Brain microvascular endothelial cell (primary cell): ENCODE measurements around the gene SREBF2.

Experiments
- DNase-seq: peaks from one replicate; pipeline ENCODE4 v3.0.0-alpha.2; 2020
- H3K27ac ChIP-seq: fragments of 250-450 bp; sonication (Bioruptor Pico); 2 replicates; pipeline ENCODE4 v1.5.1; 2020; ENCODE audit warnings: mild to moderate bottlenecking, moderate library complexity
- H3K27me3 ChIP-seq: fragments of 250-450 bp; sonication (Bioruptor Pico); replicated peaks from 2 replicates; pipeline ENCODE4 v1.5.1; 2020; ENCODE audit warnings: mild to moderate bottlenecking
- H3K36me3 ChIP-seq: fragments of 250-450 bp; sonication (Bioruptor Pico); replicated peaks from 2 replicates; pipeline ENCODE4 v1.5.1; 2020; ENCODE audit warnings: mild to moderate bottlenecking
- H3K4me3 ChIP-seq: 2 replicates; pipeline ENCODE4 v1.5.1; 2011; ENCODE audit warnings: low read depth, mild to moderate bottlenecking, control low read depth, low read length, moderate library complexity
- CTCF ChIP-seq: IDR thresholded peaks from 2 replicates; pipeline ENCODE4 v1.5.1; 2011; ENCODE audit warnings: low read depth, mild to moderate bottlenecking, moderate library complexity, low read length, control low read depth, inconsistent platforms; ENCODE audit errors: missing control alignments
- in situ Hi-C: cut with HindIII; loops from 2 replicates; pipeline ENCODE4 v1.10.0; 2017; ENCODE audit warnings: low sequenced_read_pairs, low pct_ligation_motif_present

SREBF2 gene

GRCh38 chr22:41827671-41828070, 5.2 kb upstream of the SREBF2 start:
- DNase-seq = no peak
- in situ Hi-C loops = no loop called here
- Histone ChIP-seq H3K27ac (no peak overlapping the region), H3K27me3 (no peaks in the 10 kb centered on the region), H3K36me3 (no peaks in the 10 kb centered on the region), H3K4me3 (no peak overlapping the region)
- no peak for TF ChIP-seq CTCF

- no peak overlapping the region for H3K4me3 ChIP-seq
- H3K27me3 ChIP-seq = no peaks in the 10 kb centered on the region
- no peak overlapping the region for H3K27ac ChIP-seq
- no peak for TF ChIP-seq CTCF
- H3K36me3 ChIP-seq = no peaks in the 10 kb centered on the region
- in situ Hi-C loops = no loop called here
- no peak for DNase-seq
These were observed 4.4 kb upstream of the SREBF2 start for GRCh38 chr22:41828516-41828915.

DNA sequence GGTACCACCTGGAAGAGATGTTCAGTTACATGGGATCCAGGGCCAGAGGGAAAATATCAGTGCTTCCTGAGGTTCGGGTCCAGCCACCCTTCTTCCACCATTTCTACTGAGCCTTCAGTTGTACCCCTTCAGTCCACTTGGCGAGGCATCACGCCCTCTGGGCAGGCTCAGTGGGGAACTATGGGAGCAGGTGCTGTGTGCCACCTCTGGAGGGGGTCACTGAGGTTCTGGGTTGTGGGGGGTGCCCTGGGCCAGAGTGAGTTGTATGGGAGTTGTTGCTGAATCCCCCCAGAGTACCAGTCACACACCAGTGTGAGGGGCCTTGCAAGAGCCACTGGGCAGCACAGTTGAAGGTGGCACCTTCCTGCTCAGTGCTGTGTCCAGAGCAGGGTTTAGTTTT, 2.7 kb upstream of the SREBF2 start:
- no peak for TF ChIP-seq CTCF
- no peak overlapping the region for H3K4me3 ChIP-seq
- no peak overlapping the region for H3K27ac ChIP-seq
- in situ Hi-C loops = no loop called here
- H3K27me3 ChIP-seq = no peaks in the 10 kb centered on the region
- no peaks in the 10 kb centered on the region for H3K36me3 ChIP-seq
- DNase-seq = no peak

GRCh38 chr22:41831383-41831782, 1.5 kb upstream of the SREBF2 start:
- no peaks in the 10 kb centered on the region for H3K27me3 ChIP-seq
- in situ Hi-C loops = no loop called here
- H3K27ac ChIP-seq = no peak overlapping the region
- no peak for TF ChIP-seq CTCF
- H3K36me3 ChIP-seq = peaks cover 7% of the 10 kb centered on the region
- no peak for DNase-seq
- H3K4me3 ChIP-seq = no peak overlapping the region

GRCh38 chr22:41831828-41832552, 915 bp upstream of the SREBF2 start:
- Histone ChIP-seq H3K36me3 (peaks cover 13% of the 10 kb centered on the region), H3K27me3 (no peaks in the 10 kb centered on the region), H3K27ac (peak overlapping the region; percentile 91), H3K4me3 (peak overlapping the region; percentile 48)
- in situ Hi-C loops = no loop called here
- no peak for DNase-seq
- TF ChIP-seq CTCF = no peak
